Mesendoderm (in vitro differentiated cells): ENCODE results near the gene NFKBIA.
"Not testable (repeated sequence)": the region's sequence is repeated elsewhere in the genome, so short reads cannot be mapped to it uniquely, and the experiment has no call there.

Experiments
- DNase-seq: peaks from one replicate; pipeline ENCODE4 v3.0.0; 2013
- H2AK5ac ChIP-seq: 2 replicates; pipeline ENCODE4 v1.6.1; 2013; ENCODE audit warnings: low read length, inconsistent platforms
- H2BK120ac ChIP-seq: 2 replicates; pipeline ENCODE4 v1.6.1; 2013; ENCODE audit warnings: low read depth, mild to moderate bottlenecking, low read length, moderate library complexity, mixed read lengths
- H2BK15ac ChIP-seq: replicated peaks from 2 replicates; pipeline ENCODE4 v1.6.1; 2013; ENCODE audit warnings: low read depth, mild to moderate bottlenecking, moderate library complexity
- H2BK5ac ChIP-seq: 2 replicates; pipeline ENCODE4 v1.6.1; 2013; ENCODE audit warnings: low read length, inconsistent platforms
- H3K18ac ChIP-seq: 2 replicates; pipeline ENCODE4 v1.6.1; 2013; ENCODE audit warnings: mild to moderate bottlenecking, low read length, mixed read lengths
- H3K23ac ChIP-seq: one replicate; pipeline ENCODE4 v1.6.1; 2013; ENCODE audit warnings: low read length
- H3K27ac ChIP-seq: 2 replicates; pipeline ENCODE4 v1.5.1; 2013; ENCODE audit warnings: low read depth, mild to moderate bottlenecking, inconsistent platforms, low read length, moderate library complexity
- H3K27me3 ChIP-seq: 2 replicates; pipeline ENCODE4 v1.6.1; 2013; ENCODE audit warnings: low read length, control low read depth, mild to moderate bottlenecking, inconsistent platforms; ENCODE audit not compliant: insufficient read depth, poor library complexity
- H3K36me3 ChIP-seq: 2 replicates; pipeline ENCODE4 v1.6.1; 2013; ENCODE audit warnings: low read length, inconsistent platforms; ENCODE audit not compliant: control insufficient read depth, insufficient read depth
- H3K4ac ChIP-seq: one replicate; pipeline ENCODE4 v1.6.1; 2013; ENCODE audit warnings: low read depth, mild to moderate bottlenecking, low read length, moderate library complexity
- H3K4me1 ChIP-seq: 2 replicates; pipeline ENCODE4 v1.6.1; 2013; ENCODE audit warnings: low read depth, low read length, inconsistent platforms; ENCODE audit not compliant: control insufficient read depth
- H3K4me2 ChIP-seq: 2 replicates; pipeline ENCODE4 v1.6.1; 2013; ENCODE audit warnings: low read length
- H3K4me3 ChIP-seq: 2 replicates; pipeline ENCODE4 v1.5.1; 2013; ENCODE audit warnings: mild to moderate bottlenecking, low read length
- H3K56ac ChIP-seq: one replicate; pipeline ENCODE4 v1.6.1; 2013; ENCODE audit warnings: low read length
- H3K79me1 ChIP-seq: 2 replicates; pipeline ENCODE4 v1.6.1; 2013; ENCODE audit warnings: low read length, inconsistent platforms
- H3K79me2 ChIP-seq: 2 replicates; pipeline ENCODE4 v1.6.1; 2013; ENCODE audit warnings: mild to moderate bottlenecking, low read length; ENCODE audit not compliant: control insufficient read depth, insufficient read depth
- H3K9ac ChIP-seq: 2 replicates; pipeline ENCODE4 v1.6.1; 2013; ENCODE audit warnings: low read length, inconsistent platforms
- H4K5ac ChIP-seq: one replicate; pipeline ENCODE4 v1.6.1; 2013; ENCODE audit warnings: low read length
- H4K8ac ChIP-seq: one replicate; pipeline ENCODE4 v1.6.1; 2013; ENCODE audit warnings: low read depth, mild to moderate bottlenecking, control low read depth, low read length, moderate library complexity
- WGBS: extraction: QIAGEN DNeasy Blood & Tissue Kit; methylation state at CpG from one replicate; pipeline ENCODE4 v1.1.7; 2013; ENCODE audit warnings: low lambda C conversion rate, missing lambda C conversion rate; ENCODE audit not compliant: insufficient coverage; ENCODE audit errors: extremely low coverage; 5-methylcytosine and 5-hydroxymethylcytosine counted together

NFKBIA gene

GRCh38 chr14:35379234-35379933 lies 25.2 kb downstream of the NFKBIA start:
- not testable (repeated sequence) for H2BK15ac ChIP-seq, H3K79me1 ChIP-seq, H3K4me1 ChIP-seq, H3K27me3 ChIP-seq, DNase-seq, H4K8ac ChIP-seq, H3K4ac ChIP-seq, H2BK5ac ChIP-seq, H3K27ac ChIP-seq, H2BK120ac ChIP-seq, H3K4me3 ChIP-seq, H2AK5ac ChIP-seq, H3K56ac ChIP-seq, H3K79me2 ChIP-seq, H3K4me2 ChIP-seq, H4K5ac ChIP-seq, H3K18ac ChIP-seq, H3K9ac ChIP-seq, H3K23ac ChIP-seq, H3K36me3 ChIP-seq
- WGBS, result no CpG with 5 or more reads among the region's 9 CpGs

- Histone ChIP-seq H3K9ac (no peak overlapping the region), H3K4me1 (peaks cover 2% of the 10 kb centered on the region), H3K18ac (no peak overlapping the region), H3K27me3 (no peaks in the 10 kb centered on the region), H3K4me3 (no peak overlapping the region), H3K4ac (no peak overlapping the region), H2BK15ac (no peak overlapping the region), H2AK5ac (no peak overlapping the region), H4K8ac (peak overlapping the region; percentile 5), H2BK120ac (no peak overlapping the region), H3K23ac (no peak overlapping the region), H3K79me2 (no peaks in the 10 kb centered on the region), H3K4me2 (no peak overlapping the region), H3K56ac (no peak overlapping the region), H3K79me1 (no peaks in the 10 kb centered on the region), H3K36me3 (no peaks in the 10 kb centered on the region), H3K27ac (no peak overlapping the region), H4K5ac (no peak overlapping the region), H2BK5ac (no peak overlapping the region)
- whole genome bisulfite sequencing, result no CpG with 5 or more reads among the region's 9 CpGs
- no peak for DNase-seq
Observed at GRCh38 chr14:35378425-35379233, 25.9 kb downstream of the NFKBIA start.

DNA sequence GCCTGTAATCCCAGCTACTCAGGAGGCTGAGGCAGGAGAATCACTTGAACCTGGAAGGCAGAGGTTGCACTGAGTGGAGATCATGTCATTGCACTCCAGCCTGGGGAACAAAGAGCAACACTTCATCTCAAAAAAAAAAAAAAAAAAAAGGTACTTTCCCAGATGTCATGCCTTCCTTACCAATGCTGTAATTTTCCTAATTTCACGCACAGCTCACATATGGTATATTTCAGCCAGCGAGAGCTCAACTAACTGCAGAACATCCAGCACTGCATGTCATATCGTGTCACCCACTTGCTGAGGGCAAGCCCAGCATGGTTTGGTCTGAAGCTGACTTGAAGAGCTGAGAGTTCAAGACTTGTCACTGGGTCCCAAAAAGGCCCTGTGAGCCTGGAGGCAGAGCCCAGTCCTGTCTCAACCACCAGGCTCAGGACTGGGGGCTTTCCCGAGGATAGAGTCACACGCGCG lies 29.0 kb downstream of the NFKBIA start:
- no peaks in the 10 kb centered on the region for H3K27me3 ChIP-seq
- no peak overlapping the region for H3K4me3 ChIP-seq
- H2BK120ac ChIP-seq, result no peak overlapping the region
- peaks cover 2% of the 10 kb centered on the region for H3K4me1 ChIP-seq
- no peak overlapping the region for H2BK5ac ChIP-seq
- no peak overlapping the region for H3K9ac ChIP-seq
- H2AK5ac ChIP-seq, result no peak overlapping the region
- H3K23ac ChIP-seq, result no peak overlapping the region
- H3K36me3 ChIP-seq, result no peaks in the 10 kb centered on the region
- DNase-seq, result no peak
- no peak overlapping the region for H4K5ac ChIP-seq
- H3K79me1 ChIP-seq, result no peaks in the 10 kb centered on the region
- H3K56ac ChIP-seq, result no peak overlapping the region
- H3K4ac ChIP-seq, result no peak overlapping the region
- H2BK15ac ChIP-seq, result no peak overlapping the region
- no CpG with 5 or more reads among the region's 7 CpGs for WGBS
- H3K4me2 ChIP-seq, result no peak overlapping the region
- H4K8ac ChIP-seq, result no peak overlapping the region
- no peaks in the 10 kb centered on the region for H3K79me2 ChIP-seq
- H3K27ac ChIP-seq, result no peak overlapping the region
- no peak overlapping the region for H3K18ac ChIP-seq

DNA sequence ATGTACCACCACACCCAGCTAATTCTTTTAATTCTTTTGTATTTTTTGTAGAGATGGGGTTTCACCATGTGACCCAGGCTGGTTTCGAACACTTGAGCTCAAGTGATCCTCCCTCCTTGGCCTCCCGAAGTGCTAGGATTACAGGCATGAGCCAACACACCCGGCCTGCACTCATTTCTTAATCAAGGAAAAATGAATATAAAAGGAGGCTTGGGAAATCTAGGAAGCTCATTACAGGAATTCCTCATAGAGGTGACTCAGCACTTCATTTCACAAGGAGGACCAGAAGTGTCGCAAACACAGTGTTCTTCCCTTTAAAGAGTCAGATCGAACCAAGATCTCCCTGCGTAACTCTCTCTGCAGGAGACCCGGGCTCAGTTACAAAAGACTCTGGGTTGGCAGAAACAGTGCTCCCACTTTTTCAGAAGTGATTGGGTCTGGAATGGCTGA lies 30.3 kb downstream of the NFKBIA start:
- Histone ChIP-seq H3K27ac (peak overlapping the region; percentile 4), H4K5ac (no peak overlapping the region), H3K79me2 (no peaks in the 10 kb centered on the region), H3K23ac (no peak overlapping the region), H3K4ac (no peak overlapping the region), H3K36me3 (no peaks in the 10 kb centered on the region), H4K8ac (no peak overlapping the region), H3K27me3 (no peaks in the 10 kb centered on the region), H2BK15ac (no peak overlapping the region), H3K18ac (peak overlapping the region; percentile 47), H2BK5ac (no peak overlapping the region), H3K4me2 (no peak overlapping the region), H3K4me1 (peaks cover 2% of the 10 kb centered on the region), H2AK5ac (no peak overlapping the region), H3K56ac (peak overlapping the region; percentile 58), H2BK120ac (peak overlapping the region; percentile 39), H3K79me1 (no peaks in the 10 kb centered on the region), H3K4me3 (no peak overlapping the region), H3K9ac (no peak overlapping the region)
- peak; percentile 88 for DNase-seq
- no CpG with 5 or more reads among the region's 7 CpGs for WGBS

DNA sequence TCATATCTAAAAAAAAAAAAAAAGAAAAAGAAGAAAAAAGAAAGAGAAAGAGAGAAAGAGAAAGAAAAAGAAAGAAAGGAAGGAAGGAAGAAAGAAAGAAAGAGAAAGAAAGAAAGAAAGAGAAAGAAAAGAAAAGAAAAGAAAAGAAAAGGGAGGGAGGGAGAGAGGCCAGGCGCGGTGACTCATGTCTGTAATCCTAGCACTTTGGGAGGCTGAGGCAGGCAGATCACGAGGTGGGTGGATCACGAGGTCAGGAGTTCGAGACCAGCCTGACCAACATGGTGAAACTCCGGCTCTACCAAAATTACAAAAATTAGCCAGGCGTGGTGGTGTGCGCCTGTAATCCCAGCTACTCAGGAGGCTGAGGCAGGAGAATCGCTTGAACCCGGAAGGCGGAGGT lies 31.3 kb downstream of the NFKBIA start:
- H3K23ac ChIP-seq, H3K79me2 ChIP-seq, H2BK5ac ChIP-seq, H3K18ac ChIP-seq, H2BK15ac ChIP-seq, H3K9ac ChIP-seq, H3K56ac ChIP-seq, H2AK5ac ChIP-seq, DNase-seq, H4K8ac ChIP-seq, H3K36me3 ChIP-seq, H4K5ac ChIP-seq, H3K4ac ChIP-seq, H3K27ac ChIP-seq, H3K4me2 ChIP-seq, H3K79me1 ChIP-seq, H2BK120ac ChIP-seq, H3K4me1 ChIP-seq, H3K4me3 ChIP-seq, H3K27me3 ChIP-seq: not testable (repeated sequence)
- WGBS, result no CpG with 5 or more reads among the region's 11 CpGs
